Fibroblast of peridontal ligament (primary cell): ENCODE results near the gene ARL8B.
A peak's percentile ranks its signal among the peaks of the same experiment; 100 is the strongest.

Experiments used
- DNase-seq: peaks from one replicate; pipeline ENCODE4 v3.0.0-alpha.2; 2010; ENCODE audit errors: extremely low read depth

The ARL8B gene

GRCh38 chr3:5205165-5205941 is 83.3 kb downstream of the ARL8B start:
- DNase-seq: peak; percentile 68

GRCh38 chr3:5210926-5211325 is 88.8 kb downstream of the ARL8B start:
- DNase-seq: no peak

- DNase-seq: no peak
These were observed 90.8 kb downstream of the ARL8B start for GRCh38 chr3:5212628-5213573.

- no peak for DNase-seq
These were observed 91.5 kb downstream of the ARL8B start for GRCh38 chr3:5213574-5213966.

- DNase-seq: no peak
These were observed 92.3 kb downstream of the ARL8B start for GRCh38 chr3:5214352-5214751.

- peak; percentile 84 for DNase-seq
These were observed 95.9 kb downstream of the ARL8B start for GRCh38 chr3:5217824-5218595.

- DNase-seq: peak; percentile 50
These were observed 96.7 kb downstream of the ARL8B start for GRCh38 chr3:5218815-5219214.

- no peak for DNase-seq
These were observed 97.1 kb downstream of the ARL8B start for GRCh38 chr3:5219216-5219615.

GRCh38 chr3:5220193-5220592 is 98.1 kb downstream of the ARL8B start:
- DNase-seq: no peak

- no peak for DNase-seq
These were observed 98.8 kb downstream of the ARL8B start for GRCh38 chr3:5220667-5221431.

- no peak for DNase-seq
These were observed 99.6 kb downstream of the ARL8B start for GRCh38 chr3:5221701-5222100.

- DNase-seq: no peak
These were observed 100.4 kb downstream of the ARL8B start for GRCh38 chr3:5222283-5223005.

GRCh38 chr3:5226783-5227182 is 104.7 kb downstream of the ARL8B start:
- DNase-seq: peak; percentile 71

GRCh38 chr3:5227812-5228211 is 105.7 kb downstream of the ARL8B start:
- DNase-seq: no peak

GRCh38 chr3:5229414-5229813 is 107.3 kb downstream of the ARL8B start:
- no peak for DNase-seq
